ENCODE measurements around the gene TAF3. TPM values are rescaled to one million over a fixed set of nuclear protein-coding genes. Genes with fewer than 3 reads are reported as not detected.

TAF3 gene
- total RNA-seq, 1 experiment from 2014 or later = 14.5 TPM

GRCh38 chr10:7892146-7892545 lies 73.8 kb downstream of the TAF3 start:
- DNase-seq = no peak
- no TSS peak for BruUV-seq (replicated peaks)
- intact Hi-C loops (cut with micrococcal nuclease; ENCODE audit: unreplicated experiment) = no loop called here
- H3K4me1 Mint-ChIP-seq (ENCODE audit: low read depth, unreplicated experiment) = peaks cover 19% of the 10 kb centered on the region
- H3K27ac Mint-ChIP-seq (ENCODE audit: unreplicated experiment) = no peak overlapping the region
- no peak overlapping the region for H3K4me3 Mint-ChIP-seq (ENCODE audit: low read depth, unreplicated experiment)
- H3K27me3 Mint-ChIP-seq (ENCODE audit: unreplicated experiment) = no peaks in the 10 kb centered on the region
- H3K9me3 Mint-ChIP-seq (ENCODE audit: low read depth, unreplicated experiment) = no peaks in the 10 kb centered on the region
- H3K36me3 Mint-ChIP-seq (ENCODE audit: insufficient read depth, unreplicated experiment) = no peaks in the 10 kb centered on the region
- CTCF ChIA-PET = no interaction called here
- TF ChIP-seq CTCF (IDR thresholded peaks at IDR 0.05; ENCODE audit: unreplicated experiment) = no peak

GRCh38 chr10:7895699-7896090 lies 77.4 kb downstream of the TAF3 start:
- no peak for TF ChIP-seq CTCF (IDR thresholded peaks at IDR 0.05; ENCODE audit: unreplicated experiment)
- no TSS peak for BruUV-seq (replicated peaks)
- CTCF ChIA-PET = no interaction called here
- H3K36me3 Mint-ChIP-seq (ENCODE audit: insufficient read depth, unreplicated experiment) = no peaks in the 10 kb centered on the region
- H3K4me1 Mint-ChIP-seq (ENCODE audit: low read depth, unreplicated experiment) = peaks cover 5% of the 10 kb centered on the region
- H3K4me3 Mint-ChIP-seq (ENCODE audit: low read depth, unreplicated experiment) = no peak overlapping the region
- no peak overlapping the region for H3K27ac Mint-ChIP-seq (ENCODE audit: unreplicated experiment)
- no peaks in the 10 kb centered on the region for H3K9me3 Mint-ChIP-seq (ENCODE audit: low read depth, unreplicated experiment)
- DNase-seq = no peak
- intact Hi-C loops (cut with micrococcal nuclease; ENCODE audit: unreplicated experiment) = no loop called here
- no peaks in the 10 kb centered on the region for H3K27me3 Mint-ChIP-seq (ENCODE audit: unreplicated experiment)

GRCh38 chr10:7896297-7896696 lies 78.0 kb downstream of the TAF3 start:
- H3K9me3 Mint-ChIP-seq (ENCODE audit: low read depth, unreplicated experiment) = no peaks in the 10 kb centered on the region
- CTCF ChIA-PET = no interaction called here
- no peaks in the 10 kb centered on the region for H3K27me3 Mint-ChIP-seq (ENCODE audit: unreplicated experiment)
- no peak overlapping the region for H3K27ac Mint-ChIP-seq (ENCODE audit: unreplicated experiment)
- no peak overlapping the region for H3K4me3 Mint-ChIP-seq (ENCODE audit: low read depth, unreplicated experiment)
- BruUV-seq (replicated peaks) = no TSS peak
- TF ChIP-seq CTCF (IDR thresholded peaks at IDR 0.05; ENCODE audit: unreplicated experiment) = no peak
- no peaks in the 10 kb centered on the region for H3K36me3 Mint-ChIP-seq (ENCODE audit: insufficient read depth, unreplicated experiment)
- no peaks in the 10 kb centered on the region for H3K4me1 Mint-ChIP-seq (ENCODE audit: low read depth, unreplicated experiment)
- no peak for DNase-seq
- intact Hi-C loops (cut with micrococcal nuclease; ENCODE audit: unreplicated experiment) = no loop called here

GRCh38 chr10:7901256-7901655 lies 83.0 kb downstream of the TAF3 start:
- H3K4me1 Mint-ChIP-seq (ENCODE audit: low read depth, unreplicated experiment) = no peaks in the 10 kb centered on the region
- no peak for DNase-seq
- CTCF ChIA-PET = interaction anchor here (0.9 kb wide), 1 partner anchor 11 kb away, joined by 3 read pairs; no protein-coding TSS in a partner anchor
- no peak for TF ChIP-seq CTCF (IDR thresholded peaks at IDR 0.05; ENCODE audit: unreplicated experiment)
- no peaks in the 10 kb centered on the region for H3K27me3 Mint-ChIP-seq (ENCODE audit: unreplicated experiment)
- no peaks in the 10 kb centered on the region for H3K36me3 Mint-ChIP-seq (ENCODE audit: insufficient read depth, unreplicated experiment)
- no peak overlapping the region for H3K27ac Mint-ChIP-seq (ENCODE audit: unreplicated experiment)
- intact Hi-C loops (cut with micrococcal nuclease; ENCODE audit: unreplicated experiment) = no loop called here
- no peaks in the 10 kb centered on the region for H3K9me3 Mint-ChIP-seq (ENCODE audit: low read depth, unreplicated experiment)
- no TSS peak for BruUV-seq (replicated peaks)
- no peak overlapping the region for H3K4me3 Mint-ChIP-seq (ENCODE audit: low read depth, unreplicated experiment)

Measured in Calu3 (cell line).